Neural progenitor cell (in vitro differentiated cells): ENCODE data around the gene MARCHF3.

Experiments used
- EZH2phosphoT487 ChIP-seq: fragments of 200-600 bp; sonication (generic); IDR thresholded peaks from 2 replicates; pipeline ENCODE4 v1.6.1; 2017; ENCODE audit warnings: antibody characterized with exemption
- TF ChIP-seq, protein P1 (sequence below): fragments of 200-600 bp; sonication (generic); IDR thresholded peaks from 2 replicates; pipeline ENCODE4 v1.5.1; 2017; ENCODE audit warnings: antibody characterized with exemption, mild to moderate bottlenecking

- no peak for TF ChIP-seq EZH2phosphoT487
- TF ChIP-seq, protein P1, sequence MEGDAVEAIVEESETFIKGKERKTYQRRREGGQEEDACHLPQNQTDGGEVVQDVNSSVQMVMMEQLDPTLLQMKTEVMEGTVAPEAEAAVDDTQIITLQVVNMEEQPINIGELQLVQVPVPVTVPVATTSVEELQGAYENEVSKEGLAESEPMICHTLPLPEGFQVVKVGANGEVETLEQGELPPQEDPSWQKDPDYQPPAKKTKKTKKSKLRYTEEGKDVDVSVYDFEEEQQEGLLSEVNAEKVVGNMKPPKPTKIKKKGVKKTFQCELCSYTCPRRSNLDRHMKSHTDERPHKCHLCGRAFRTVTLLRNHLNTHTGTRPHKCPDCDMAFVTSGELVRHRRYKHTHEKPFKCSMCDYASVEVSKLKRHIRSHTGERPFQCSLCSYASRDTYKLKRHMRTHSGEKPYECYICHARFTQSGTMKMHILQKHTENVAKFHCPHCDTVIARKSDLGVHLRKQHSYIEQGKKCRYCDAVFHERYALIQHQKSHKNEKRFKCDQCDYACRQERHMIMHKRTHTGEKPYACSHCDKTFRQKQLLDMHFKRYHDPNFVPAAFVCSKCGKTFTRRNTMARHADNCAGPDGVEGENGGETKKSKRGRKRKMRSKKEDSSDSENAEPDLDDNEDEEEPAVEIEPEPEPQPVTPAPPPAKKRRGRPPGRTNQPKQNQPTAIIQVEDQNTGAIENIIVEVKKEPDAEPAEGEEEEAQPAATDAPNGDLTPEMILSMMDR, result no peak
These were observed 93.5 kb downstream of the MARCHF3 start for GRCh38 chr5:126936775-126937418.
